SK-N-DZ (cell line): ENCODE data around the gene GPR55.

ENCODE experiments used
- DNase-seq: peaks from one replicate; pipeline ENCODE4 v3.0.0-alpha.2; 2015; ENCODE audit warnings: low spot score

The GPR55 gene

DNA sequence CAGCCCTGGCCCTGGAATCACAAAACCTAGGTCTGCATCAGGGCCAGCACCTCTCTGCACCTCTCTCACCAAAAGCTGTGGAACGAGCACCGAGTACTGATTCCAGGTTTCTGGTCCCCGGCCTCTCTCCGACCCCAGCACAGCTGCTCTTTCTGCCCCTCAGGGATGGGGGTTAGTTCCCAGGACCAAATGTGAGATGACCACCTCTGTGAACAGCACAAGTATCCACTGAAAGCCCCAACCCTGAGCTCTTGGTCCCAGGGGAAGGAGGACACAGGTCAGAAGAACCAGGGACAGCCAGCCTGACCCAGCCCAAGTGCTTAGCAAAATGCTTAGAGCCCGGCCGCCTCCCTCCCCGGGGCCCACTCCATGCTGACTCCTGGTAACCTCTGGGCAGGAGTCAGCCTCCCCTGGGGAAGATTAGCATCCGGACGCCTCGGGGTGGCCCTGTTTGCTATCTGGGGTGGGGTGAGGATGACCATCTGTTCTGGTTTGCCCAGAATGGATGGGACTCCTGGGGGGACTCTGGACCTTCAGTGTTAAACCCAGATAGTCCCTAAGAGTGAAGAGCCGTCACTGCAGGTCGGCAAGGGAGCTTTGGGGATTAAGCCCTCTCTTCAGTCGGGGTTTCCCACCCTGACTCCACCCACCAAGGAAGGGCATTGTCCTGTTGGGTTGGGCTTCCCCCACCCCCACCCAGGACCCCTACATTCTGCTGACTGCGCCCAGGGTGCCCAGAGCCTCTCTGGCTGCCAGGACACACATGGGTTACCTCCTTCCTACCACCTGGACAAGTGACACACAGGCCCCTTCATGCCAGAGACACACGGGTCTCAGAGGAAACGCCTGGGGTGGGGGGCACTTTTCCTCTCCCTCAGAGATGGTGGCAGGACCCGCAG, 9.4 kb upstream of the GPR55 start:
- no peak for DNase-seq

DNA sequence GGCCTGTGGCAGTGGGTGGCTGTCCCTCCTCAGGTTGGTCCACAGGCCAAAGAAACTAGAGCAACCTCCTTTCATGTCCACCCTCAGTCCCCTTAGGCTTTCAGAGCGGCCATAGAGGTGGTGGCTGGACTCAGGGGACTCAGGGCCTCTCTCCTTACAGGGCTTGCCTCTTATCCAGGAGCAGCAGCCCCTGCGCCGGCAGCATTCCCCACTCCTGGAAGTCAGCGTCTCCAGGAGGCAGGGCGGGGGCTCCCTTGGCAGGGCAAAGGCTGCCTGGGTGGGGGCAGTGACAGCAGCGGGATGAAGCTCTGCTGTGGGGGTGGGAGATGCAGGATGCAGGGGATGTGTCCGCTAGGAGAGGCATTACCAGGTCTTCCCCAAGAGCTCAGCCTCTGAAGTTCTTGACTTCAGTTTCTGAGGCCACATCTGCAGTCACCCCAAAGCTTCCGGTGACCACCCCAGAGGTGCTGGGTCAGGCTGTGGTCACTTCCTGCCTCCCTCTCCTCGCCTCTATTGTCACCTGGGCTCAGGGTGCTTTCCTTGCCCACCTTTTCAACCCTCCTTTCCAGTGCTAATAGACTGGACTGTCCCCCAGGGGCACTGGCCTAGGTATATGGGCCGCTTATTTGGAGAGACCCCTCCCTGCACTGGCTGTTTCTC, 8.6 kb upstream of the GPR55 start:
- DNase-seq: no peak

DNA sequence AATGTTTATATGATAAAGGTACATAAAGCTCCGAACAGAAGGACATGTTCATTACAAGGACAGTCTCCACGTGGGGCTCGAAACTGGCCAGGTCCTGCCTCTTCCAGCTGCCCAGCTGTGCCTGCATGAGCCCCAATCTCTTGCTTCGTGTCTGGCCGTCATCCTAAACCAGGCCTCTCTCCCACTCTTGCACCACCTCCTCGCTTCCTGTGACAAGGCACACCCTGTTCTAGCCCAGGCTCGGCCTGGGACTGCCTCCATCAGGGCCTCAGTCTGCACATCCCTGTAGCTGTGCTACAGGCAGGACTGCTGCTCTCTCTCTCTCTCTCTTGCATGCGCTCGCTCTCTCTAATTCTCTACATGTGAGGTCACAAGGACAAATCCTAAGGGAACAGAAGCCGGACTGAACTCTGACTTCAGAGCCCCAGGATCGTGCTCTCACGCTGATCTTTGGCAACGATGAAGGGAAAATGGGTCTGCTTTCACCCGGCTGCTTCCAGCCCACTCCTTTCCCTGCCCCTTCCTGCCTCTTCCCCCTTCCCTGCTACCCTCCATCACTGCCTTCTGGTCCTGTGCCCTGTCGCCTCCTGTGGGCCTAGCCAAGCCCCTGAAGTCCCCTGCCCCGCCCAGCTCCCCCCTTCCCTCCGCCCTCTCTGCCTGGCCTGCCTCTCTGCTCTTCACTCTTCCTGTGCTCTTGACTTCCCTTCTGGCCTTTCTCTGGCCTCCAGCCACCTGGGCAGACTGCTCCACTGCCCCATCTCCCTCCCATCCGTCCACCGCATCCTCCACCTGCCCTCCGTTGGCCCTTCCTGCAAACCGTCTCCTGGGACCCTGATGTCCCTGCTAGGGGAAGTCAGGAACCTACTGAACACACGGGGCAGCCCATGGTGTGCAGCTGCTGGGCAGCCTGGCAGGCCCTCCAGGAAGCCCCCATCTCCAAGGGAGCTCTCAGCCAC, 7.8 kb upstream of the GPR55 start:
- DNase-seq: peak; percentile 25

DNA sequence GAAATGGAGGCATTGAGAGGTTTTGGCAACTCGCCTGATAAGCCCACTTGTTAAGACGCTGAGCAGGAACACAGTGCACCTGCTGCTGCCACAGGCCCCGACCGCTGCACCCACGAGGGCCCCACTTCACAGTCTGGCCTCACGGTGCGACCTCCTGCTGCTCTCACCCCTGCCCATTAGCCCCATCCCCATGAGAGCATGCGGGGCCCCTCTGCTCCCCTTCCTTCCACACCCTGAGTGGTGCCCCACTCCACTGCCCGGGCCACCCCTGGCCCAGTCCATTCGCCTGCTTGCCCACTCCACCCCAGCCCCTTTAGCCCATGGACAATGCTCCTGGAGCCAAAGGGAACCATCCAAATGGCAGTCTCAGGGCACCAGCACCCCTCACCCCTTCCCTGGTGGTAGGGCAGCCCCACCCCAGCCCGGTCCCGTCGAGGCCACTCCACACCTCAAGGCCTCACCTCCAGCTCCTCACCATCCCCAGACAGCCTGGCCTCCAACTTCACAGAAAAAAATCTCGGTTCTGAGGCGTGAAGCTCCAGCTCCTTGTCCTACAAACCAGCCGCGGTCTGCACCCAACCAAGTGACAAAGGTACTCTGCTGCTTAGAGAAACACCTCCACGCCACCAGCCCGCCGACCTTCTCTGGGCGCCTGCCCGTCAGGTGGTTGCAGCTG, 6.7 kb upstream of the GPR55 start:
- no peak for DNase-seq

DNA sequence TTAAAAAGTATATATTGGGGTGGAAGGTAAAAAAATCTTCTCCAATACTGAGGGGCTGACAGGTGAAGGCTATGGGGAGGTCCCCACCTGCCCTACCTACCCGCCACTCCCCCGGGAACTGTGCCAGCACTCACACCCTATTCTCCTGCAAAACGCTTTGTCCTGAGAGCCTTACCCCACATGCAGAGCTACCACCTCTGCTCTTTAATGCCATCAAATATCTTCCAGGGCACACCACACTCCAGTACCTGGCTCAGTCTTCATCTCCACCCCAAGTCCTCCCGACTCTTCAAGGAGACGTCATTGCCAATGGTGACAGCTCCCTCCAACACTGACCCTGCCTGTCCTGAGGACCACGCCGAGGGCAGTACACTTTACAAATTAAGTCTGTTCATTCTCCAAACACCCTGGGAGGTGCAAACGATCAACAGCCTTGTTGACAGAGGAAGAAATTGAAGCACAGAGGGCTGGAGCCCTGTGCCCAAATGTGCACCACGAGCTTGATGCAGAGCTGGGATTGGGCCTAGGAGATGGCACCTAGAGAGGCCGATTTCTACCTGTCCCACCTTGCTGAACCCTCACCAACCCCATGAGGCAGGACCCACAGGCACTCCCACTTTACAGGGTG, 6.0 kb upstream of the GPR55 start:
- DNase-seq: no peak

DNA sequence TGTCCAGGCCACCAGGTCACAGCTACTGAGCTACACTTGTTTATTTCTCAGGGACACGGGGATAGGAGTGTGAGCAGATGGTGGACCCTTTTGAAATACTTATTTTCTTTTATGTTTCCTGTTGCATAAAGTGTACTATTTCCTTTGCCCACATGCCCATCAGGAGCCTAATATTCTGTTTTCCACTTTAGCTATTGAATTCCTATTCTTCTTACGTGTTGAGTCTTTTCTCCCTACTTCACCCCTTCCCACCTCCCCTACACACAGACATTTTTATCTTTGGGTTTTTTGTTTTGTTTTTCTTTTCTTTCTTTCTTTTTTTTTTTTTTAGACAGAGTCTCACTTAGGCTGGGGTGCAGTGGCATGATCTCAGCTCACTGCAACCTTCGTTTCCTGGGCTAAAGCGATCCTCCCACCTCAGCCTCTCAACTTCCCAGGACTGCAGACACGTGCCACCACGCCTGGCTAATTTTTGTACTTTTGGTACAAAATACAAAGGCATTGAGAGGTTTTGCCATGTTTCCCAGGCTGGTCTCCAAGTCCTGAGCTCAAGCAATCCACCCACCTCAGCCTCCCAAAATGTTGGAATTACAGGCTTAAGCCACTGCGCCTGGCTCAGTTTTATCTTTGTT, 5.2 kb upstream of the GPR55 start:
- DNase-seq: no peak

DNA sequence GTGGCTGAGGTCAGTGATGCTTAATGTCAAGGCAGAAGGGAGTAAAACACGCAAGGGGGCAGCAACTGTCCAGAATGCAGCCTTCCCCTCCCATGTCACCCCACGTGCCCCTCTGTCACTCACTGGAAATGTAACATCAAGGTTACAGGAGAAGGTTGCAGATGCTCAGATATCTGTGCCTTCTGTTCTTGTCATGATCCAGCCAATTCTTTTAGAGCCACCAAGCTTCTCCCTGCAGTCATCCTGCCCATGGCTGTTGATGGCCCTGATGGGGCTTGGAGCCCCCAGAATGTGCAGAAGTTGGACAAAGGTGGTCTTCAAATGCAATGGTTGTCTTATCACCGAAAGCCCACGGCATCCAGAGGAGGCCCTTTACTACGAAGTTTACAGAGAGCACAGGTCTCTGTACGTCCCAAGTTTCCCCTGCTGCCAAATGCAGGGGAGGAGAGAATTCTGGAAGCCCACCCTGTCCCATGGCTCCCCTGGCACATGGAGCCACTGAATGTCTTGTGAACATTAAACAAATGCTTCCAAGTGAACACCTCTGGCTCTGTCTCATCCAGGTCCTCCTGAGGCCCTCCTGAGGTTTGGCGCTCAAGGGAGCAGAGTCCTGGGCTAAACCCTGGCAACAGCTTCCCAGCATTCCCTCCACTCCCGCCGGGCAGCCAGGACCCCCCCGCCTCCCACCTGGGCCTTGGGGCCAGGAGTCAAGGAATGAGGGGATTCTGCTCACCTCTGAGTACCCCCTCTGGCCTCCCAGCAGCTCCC, 4.5 kb upstream of the GPR55 start:
- no peak for DNase-seq

DNA sequence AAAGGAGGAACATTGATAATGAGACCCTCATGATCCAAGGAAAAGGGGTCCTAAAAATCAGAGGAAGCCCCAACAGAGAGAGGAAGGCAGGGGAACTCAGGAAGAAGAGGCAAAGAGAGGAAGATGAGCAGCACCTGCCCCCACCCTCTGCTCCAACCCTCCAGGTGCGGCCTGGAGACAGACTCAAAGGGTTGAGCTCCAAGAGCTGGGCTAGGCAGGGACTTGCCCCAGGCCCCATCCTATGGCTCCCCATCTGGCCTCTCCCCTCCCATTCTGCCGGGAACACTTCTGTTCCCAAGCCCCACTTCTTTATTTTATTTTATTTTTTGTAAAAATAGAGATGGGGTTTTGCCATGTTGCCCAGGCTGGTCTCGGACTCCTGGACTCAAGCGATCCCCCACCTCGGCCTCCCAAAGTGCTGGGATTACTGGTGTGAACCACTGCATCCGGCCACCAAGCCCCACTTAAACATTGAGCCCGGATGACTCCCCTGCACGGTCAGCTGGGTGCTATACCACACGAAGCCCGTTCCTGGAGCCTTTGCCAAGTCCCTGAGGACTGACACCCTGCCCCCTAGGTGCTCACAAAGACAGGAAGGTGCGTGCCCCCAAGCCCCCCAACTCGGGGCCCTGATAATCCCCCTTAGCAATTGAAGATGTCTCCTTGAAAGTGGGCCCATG, 3.8 kb upstream of the GPR55 start:
- DNase-seq: no peak

DNA sequence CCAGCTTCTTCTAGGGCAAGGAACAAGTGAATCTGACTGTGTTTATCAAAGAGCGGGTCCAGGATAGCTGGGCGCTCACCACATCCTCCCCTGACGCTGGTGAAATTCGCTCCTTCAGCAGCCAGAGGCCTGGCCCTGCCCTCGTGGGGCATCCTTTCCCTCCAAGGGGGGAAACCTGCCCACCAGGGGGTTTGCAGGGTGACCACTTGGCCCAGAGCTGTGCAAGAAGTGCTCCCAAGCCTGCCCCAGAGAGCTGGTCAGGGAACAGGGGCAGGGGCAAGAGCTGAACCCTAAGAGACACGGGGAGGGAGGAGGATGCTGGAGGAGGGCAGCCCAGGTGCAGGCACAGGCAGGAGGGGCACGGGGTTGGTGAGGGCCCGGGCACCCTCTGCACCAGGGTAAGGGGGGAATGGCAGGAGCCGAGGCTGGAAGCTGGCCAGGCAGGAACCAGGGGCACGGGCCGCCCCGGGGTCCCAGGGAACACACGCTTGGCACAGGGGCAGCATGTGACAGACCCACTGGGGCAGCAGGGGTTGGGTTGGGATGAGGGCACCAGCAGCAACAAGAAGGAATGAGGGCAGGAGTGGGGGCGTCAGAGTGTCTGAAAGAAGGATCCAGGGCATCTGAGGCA, 2.8 kb upstream of the GPR55 start:
- no peak for DNase-seq

DNA sequence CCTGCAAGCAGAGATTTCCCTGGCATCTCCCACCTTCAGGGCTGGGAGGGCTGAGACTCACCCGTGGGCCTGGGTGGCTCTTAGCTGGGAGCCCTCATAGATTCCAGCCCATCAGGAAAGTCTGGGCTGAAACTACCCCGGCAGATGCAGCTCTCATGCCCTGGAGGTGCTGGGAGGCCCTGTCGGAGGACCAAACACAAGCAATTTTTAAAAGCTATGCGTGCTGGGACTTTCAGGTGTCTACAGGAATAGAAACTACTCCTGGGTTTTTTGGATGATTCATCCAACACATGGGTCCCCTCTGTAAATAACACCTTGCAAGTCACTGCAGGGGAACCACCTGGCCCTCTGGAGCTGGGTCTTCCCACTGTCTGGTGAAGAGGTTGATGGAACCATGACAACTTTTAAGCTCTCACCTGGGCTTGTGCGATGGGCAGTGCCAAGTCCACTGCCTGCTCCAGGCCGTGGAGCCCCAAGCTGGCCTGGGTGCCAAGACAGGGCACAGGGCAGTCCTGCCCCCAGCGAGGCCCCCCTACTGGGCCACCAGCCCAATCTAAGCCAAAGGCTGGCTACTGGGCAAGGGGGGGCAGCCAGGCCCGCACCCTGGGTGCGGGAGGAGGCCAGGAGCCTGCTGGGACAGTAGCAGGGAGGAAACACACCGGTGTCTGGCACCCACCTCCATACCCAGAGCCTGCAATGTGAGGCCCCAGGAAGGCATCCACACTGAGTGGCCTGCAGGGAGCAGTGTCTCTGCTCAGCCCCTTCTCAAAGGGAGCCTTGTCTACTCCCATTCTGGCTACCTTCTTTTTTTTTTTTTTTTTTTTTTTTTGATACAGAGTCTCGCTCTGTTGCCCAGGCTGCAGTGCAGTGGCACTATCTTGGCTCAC, 1.1 kb upstream of the GPR55 start:
- no peak for DNase-seq

DNA sequence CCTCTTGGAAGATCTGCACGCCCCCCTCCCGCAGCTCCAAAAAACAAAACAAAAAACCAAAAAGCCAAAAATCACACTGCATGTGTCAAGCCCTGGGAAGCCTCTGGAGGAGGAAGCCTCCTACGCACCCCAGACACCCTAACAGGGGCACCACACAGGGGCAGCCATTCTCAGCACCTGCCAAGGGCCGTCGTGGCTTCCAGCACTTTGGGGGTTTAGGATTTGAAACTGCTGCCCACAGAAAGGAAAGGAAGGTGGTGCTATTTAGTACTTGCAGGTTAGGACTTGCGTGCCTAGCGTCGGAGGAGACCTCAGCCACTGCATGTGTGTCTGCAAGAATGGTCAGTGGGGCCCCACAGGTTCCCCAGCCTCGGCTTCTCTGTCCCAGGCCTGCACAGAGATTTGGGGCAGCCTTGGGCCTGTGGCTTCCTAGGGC, 419 bp upstream of the GPR55 start:
- DNase-seq: no peak

DNA sequence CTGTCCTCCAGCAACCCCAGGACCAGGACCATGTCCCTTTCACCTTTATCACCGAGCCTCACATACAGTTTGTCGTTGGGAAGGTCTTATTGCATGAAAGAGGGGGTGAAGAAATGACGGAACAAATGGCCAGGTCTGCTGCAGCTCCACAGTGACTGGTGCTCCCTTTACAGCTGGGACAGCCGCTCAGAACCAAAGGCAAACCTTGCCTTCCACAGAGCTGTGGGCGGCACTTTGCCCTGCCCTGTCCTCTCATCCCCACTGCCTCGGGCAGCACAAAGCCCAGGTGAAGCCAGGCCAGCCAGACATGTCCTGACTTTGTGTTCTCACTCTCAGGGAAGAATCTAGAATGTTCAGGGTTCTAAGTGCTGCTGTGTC, 961 bp downstream of the GPR55 start:
- DNase-seq: no peak

DNA sequence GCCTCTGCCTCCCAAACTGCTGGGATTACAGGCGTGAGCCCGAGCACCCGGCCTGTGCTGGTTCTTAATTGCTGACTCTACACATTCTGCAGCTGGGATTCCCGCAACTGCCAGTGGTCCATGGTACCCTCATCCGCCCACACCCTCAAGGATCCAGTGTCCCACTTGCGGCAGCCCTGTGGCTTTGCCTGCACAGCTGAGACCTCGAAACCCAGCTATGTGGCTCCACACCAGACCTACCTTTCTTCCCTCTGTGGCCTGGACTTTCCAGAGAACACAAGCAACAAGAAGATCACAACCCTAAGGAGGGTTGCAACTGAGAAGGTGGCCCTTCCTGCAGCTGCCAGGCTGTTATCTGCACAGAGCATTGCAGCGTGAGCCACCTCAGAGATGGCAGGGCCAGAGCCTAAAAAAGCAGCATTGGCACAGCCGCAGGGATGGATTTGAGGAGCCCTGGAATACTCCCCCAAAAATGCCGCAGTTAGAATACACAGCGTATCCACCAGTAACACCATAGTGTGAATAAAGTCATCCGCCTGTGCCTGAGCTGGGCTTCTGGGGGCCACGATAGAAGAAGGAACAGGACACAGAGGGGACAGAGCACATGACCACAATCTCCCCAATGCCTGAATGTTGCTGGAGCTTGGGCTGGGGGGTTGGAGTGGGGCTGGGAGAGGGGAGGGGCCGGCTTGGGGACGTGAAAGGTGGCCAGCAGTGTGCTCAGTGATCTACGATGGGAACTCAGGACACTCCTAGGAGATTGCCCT, 1.9 kb downstream of the GPR55 start:
- no peak for DNase-seq

DNA sequence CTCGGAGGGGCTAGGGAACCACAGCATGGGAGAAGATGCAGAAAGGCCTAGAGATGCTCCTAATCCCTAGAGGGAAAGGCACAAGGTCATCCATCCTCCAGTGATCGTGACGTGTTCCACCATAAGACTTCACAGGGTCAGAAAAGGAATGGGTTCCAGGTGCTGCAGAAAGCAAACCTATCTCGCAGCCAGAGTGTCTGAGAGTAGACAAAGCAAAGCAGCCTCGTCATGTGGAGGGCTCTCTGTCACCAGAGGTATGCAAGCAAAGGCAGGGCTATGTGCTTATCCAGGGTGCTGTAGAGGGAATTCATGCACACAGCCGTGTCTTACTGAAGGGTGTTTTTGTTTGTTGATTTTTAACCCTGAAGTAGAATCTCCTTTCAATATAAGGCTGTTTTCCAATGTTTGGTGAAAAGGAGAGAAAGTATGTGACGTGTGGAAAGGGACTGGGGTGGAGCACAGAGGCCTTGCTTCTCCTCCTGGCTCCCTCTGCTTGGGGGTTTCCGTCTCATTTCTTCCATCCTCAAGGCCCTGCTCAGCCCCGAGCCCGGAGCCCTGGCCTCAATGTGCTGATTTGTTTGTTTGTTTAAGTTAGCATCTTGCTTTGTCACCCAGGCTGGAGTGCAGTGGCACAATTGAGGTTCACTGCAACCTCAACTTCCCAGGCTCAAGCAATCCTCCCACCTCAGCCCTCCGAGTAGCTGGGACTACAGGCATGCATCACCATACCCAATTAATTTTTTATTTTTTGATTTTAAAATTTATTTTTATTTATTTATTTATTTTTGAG, 3.0 kb downstream of the GPR55 start:
- DNase-seq: no peak

DNA sequence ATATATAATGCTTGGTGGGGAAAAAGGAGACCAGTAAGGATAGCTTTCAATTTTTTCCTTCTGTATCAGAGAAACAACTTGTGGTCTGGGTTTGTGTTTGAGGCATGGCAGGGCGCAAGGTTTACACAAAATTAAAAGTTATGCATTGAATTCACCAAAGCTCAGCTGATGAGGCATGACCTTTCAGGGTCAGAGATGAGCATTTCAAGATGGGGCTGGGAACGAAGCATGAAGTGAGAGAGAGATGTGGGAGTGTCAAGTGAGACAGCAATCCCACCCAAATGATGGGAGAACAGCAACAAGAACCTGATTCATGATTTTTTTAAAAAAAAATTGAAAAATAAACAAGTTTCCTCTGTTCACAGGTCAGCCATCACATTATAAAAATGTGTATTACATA, 4.9 kb downstream of the GPR55 start:
- no peak for DNase-seq

DNA sequence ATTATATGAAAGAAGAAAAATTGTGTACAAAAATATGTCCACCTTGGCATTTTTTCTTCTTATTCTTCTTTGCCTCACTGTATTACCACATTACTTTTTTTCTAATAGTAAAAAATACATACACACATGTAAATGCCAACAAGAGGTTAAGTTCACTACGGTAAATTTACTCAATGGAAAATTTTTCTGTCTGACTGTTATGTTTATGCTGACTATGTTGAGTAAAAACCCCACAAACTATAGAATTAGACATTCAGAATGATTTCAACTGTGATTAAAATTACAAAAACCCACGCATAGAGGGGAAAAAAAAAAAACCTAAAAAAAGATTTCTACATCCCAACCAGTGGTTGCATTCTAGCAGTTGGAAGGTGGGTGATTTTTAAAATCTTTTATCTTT, 5.4 kb downstream of the GPR55 start:
- DNase-seq: no peak
